Thyroid gland (tissue), 4 donors: Measurements from ENCODE around the gene ENSA. TPM values are rescaled to one million over a fixed set of nuclear protein-coding genes. Genes with fewer than 3 reads are reported as not detected.
A peak's percentile ranks its signal among the peaks of the same experiment; 100 is the strongest.
"Not testable (repeated sequence)": the region's sequence is repeated elsewhere in the genome, so short reads cannot be mapped to it uniquely, and the experiment has no call there.

Source experiments
- DNase-seq, 2 donors: peaks; one replicate each; pipeline ENCODE4 v3.0.0-alpha.2; 2019
- H3K27ac ChIP-seq, 3 donors: fragments of 200-600 bp; sonication (generic); 1 replicate in 2 of 3; 2 replicates in 1 of 3; pipeline ENCODE4 v1.5.1; 2016 to 2019; ENCODE audit warnings: mild to moderate bottlenecking in 1 of 3, moderate library complexity in 1 of 3
- H3K27me3 ChIP-seq: fragments of 200-600 bp; sonication (generic); one replicate; pipeline ENCODE4 v1.5.1; 2019
- H3K36me3 ChIP-seq, 2 donors: fragments of 200-600 bp; sonication (generic); one replicate each; pipeline ENCODE4 v1.5.1; 2016 to 2019
- H3K4me1 ChIP-seq, 2 donors: fragments of 200-600 bp; sonication (generic); one replicate each; pipeline ENCODE4 v1.5.1; 2017 to 2019
- H3K4me3 ChIP-seq, 3 donors: fragments of 200-600 bp; sonication (generic); replicated peaks in 1 of 3; 1 replicate in 2 of 3; 2 replicates in 1 of 3; pipeline ENCODE4 v1.5.1; 2016; ENCODE audit warnings: mild to moderate bottlenecking in 1 of 3
- H3K9me3 ChIP-seq: fragments of 200-600 bp; sonication (generic); one replicate; pipeline ENCODE4 v1.5.1; 2017
- CTCF ChIP-seq, 6 experiments: fragments of 200-600 bp in 3 of 6; fragments of 450-650 bp in 3 of 6; sonication (generic) in 3 of 6; IDR thresholded peaks; one replicate each; pipeline ENCODE4 v1.5.1; 2016 to 2019; ENCODE audit warnings: antibody characterized with exemption in 6 of 6, mild to moderate bottlenecking in 2 of 6, inconsistent platforms in 1 of 6, moderate library complexity in 1 of 6
- POLR2A ChIP-seq, 2 donors: fragments of 450-650 bp; IDR thresholded peaks; one replicate each; pipeline ENCODE4 v1.6.1; 2017; ENCODE audit warnings: antibody characterized with exemption in 2 of 2, mild to moderate bottlenecking in 2 of 2, moderate library complexity in 1 of 2
- WGBS, 2 donors: methylation state at CpG; one replicate each; pipeline ENCODE4 v1.1.5; 2017; 5-methylcytosine and 5-hydroxymethylcytosine counted together
- intact Hi-C: fragments of 100-400 bp; cut with DNase I; formaldehyde crosslinking; loops from one replicate; pipeline ENCODE4 v1.15.1; 2023
- total RNA-seq, 4 donors: library from RNA; depleted of rRNA; stranded (reverse); fragments of >200 nt; gene quantifications; one replicate each; pipeline ENCODE4 v1.2.3, GENCODE V29; 2016

The ENSA gene
- total RNA-seq, 4 donors from 2014 or later = 183 to 292 (median 218) TPM

GRCh38 chr1:150642296-150642695 lies 12.9 kb upstream of the ENSA start:
- Histone ChIP-seq H3K36me3 (no peaks in the 10 kb centered on the region), H3K4me1 (peaks cover 0 to 5% of the 10 kb centered on the region in 2 donors), H3K4me3 (no peak overlapping the region), H3K27ac (no peak overlapping the region), H3K27me3 (no peaks in the 10 kb centered on the region), H3K9me3 (no peaks in the 10 kb centered on the region)
- 83 to 88% methylated on average over 4 of the region's 4 CpGs for WGBS, 2 donors
- DNase-seq = no peak
- TF ChIP-seq CTCF (IDR thresholded peaks at IDR 0.05) (no peak), POLR2A (IDR thresholded peaks at IDR 0.05) (no peak)
- intact Hi-C loops = loop anchor here (10.0 kb wide), 1 partner anchor 167 kb away; no protein-coding TSS in a partner anchor

- H3K9me3 ChIP-seq, H3K4me3 ChIP-seq, H3K36me3 ChIP-seq, H3K4me1 ChIP-seq, DNase-seq, H3K27me3 ChIP-seq, H3K27ac ChIP-seq: not testable (repeated sequence)
- intact Hi-C loops = loop anchor here (10.0 kb wide), 1 partner anchor 166 kb away; no protein-coding TSS in a partner anchor
- 88 to 89% methylated on average over 9 of the region's 9 CpGs for WGBS, 2 donors
Observed at GRCh38 chr1:150641126-150641815, 11.9 kb upstream of the ENSA start.

GRCh38 chr1:150638430-150638829 lies 9.0 kb upstream of the ENSA start:
- H3K9me3 ChIP-seq, H3K36me3 ChIP-seq, H3K4me3 ChIP-seq, H3K27ac ChIP-seq, H3K27me3 ChIP-seq, DNase-seq, H3K4me1 ChIP-seq: not testable (repeated sequence)
- 89 to 90% methylated on average over 6 of the region's 6 CpGs for WGBS, 2 donors
- intact Hi-C loops = loop anchor here (10.0 kb wide), 1 partner anchor 46 kb away; no protein-coding TSS in a partner anchor

GRCh38 chr1:150634839-150635622 lies 5.6 kb upstream of the ENSA start:
- WGBS, 2 donors = 69 to 73% methylated on average over 17 of the region's 17 CpGs
- not testable (repeated sequence) for H3K4me1 ChIP-seq, H3K4me3 ChIP-seq, DNase-seq, H3K27ac ChIP-seq, H3K9me3 ChIP-seq, H3K36me3 ChIP-seq, H3K27me3 ChIP-seq
- intact Hi-C loops = loop anchor here (10.0 kb wide), 1 partner anchor 50 kb away; no protein-coding TSS in a partner anchor

- Histone ChIP-seq H3K27me3 (no peaks in the 10 kb centered on the region), H3K36me3 (peaks cover 31 to 36% of the 10 kb centered on the region in 2 donors), H3K4me1 (peaks cover 9 to 16% of the 10 kb centered on the region in 2 donors), H3K9me3 (no peaks in the 10 kb centered on the region), H3K27ac (peak overlapping the region; percentile 93 to 99 (median 95)), H3K4me3 (peak overlapping the region; percentile 9 to 56 (median 44))
- TF ChIP-seq CTCF (IDR thresholded peaks at IDR 0.05) (no peak), POLR2A (IDR thresholded peaks at IDR 0.05) (no peak)
- intact Hi-C loops = no loop called here
- WGBS, 2 donors = 0 to 2% methylated on average over 9 of the region's 9 CpGs
- DNase-seq = no peak
Observed at GRCh38 chr1:150628766-150629114, 672 bp downstream of the ENSA start.

GRCh38 chr1:150627826-150628410 lies 1.5 kb downstream of the ENSA start:
- intact Hi-C loops = no loop called here
- no peaks in the 10 kb centered on the region for H3K27me3 ChIP-seq
- 83 to 89% methylated on average over 5 of the region's 5 CpGs for WGBS, 2 donors
- peaks cover 37 to 42% of the 10 kb centered on the region in 2 donors for H3K36me3 ChIP-seq
- H3K27ac ChIP-seq = peak overlapping the region in 1 of 3 donors; percentile 99
- TF ChIP-seq POLR2A (IDR thresholded peaks at IDR 0.05) (no peak), CTCF (IDR thresholded peaks at IDR 0.05) (no peak)
- peaks cover 12 to 16% of the 10 kb centered on the region in 2 donors for H3K4me1 ChIP-seq
- H3K4me3 ChIP-seq = peak overlapping the region in 1 of 3 donors; percentile 44
- DNase-seq = no peak
- H3K9me3 ChIP-seq = no peaks in the 10 kb centered on the region
